Endothelial cell (in vitro differentiated cells): Measurements from ENCODE around the gene LRRN2. TPM values are rescaled to one million over a fixed set of nuclear protein-coding genes. Genes with fewer than 3 reads are reported as not detected.
A peak's percentile ranks its signal among the peaks of the same experiment; 100 is the strongest.

Source experiments
- DNase-seq: peaks from one replicate; pipeline ENCODE4 v3.0.0; 2021; ENCODE audit warnings: low spot score
- H3K27ac Mint-ChIP-seq: one replicate; pipeline ENCODE4 v1.8.0; 2021; ENCODE audit warnings: mixed read lengths, inconsistent platforms; ENCODE audit not compliant: unreplicated experiment
- H3K27me3 Mint-ChIP-seq: one replicate; pipeline ENCODE4 v1.8.0; 2021; ENCODE audit warnings: mild to moderate bottlenecking, moderate library complexity, mixed read lengths, inconsistent platforms; ENCODE audit not compliant: unreplicated experiment
- H3K36me3 Mint-ChIP-seq: one replicate; pipeline ENCODE4 v1.8.0; 2021; ENCODE audit warnings: mild to moderate bottlenecking, low read depth, mixed read lengths, inconsistent platforms; ENCODE audit not compliant: unreplicated experiment
- H3K4me1 Mint-ChIP-seq: one replicate; pipeline ENCODE4 v1.8.0; 2021; ENCODE audit warnings: mild to moderate bottlenecking, mixed read lengths, inconsistent platforms; ENCODE audit not compliant: unreplicated experiment
- H3K4me3 Mint-ChIP-seq: one replicate; pipeline ENCODE4 v1.8.0; 2021; ENCODE audit warnings: mild to moderate bottlenecking, mixed read lengths, inconsistent platforms; ENCODE audit not compliant: unreplicated experiment
- H3K9me3 Mint-ChIP-seq: one replicate; pipeline ENCODE4 v1.8.0; 2021; ENCODE audit warnings: mixed read lengths, inconsistent platforms; ENCODE audit not compliant: unreplicated experiment
- CTCF ChIP-seq: fragments of 200-600 bp; sonication (generic); IDR thresholded peaks from one replicate; pipeline ENCODE4 v1.5.0; 2021; ENCODE audit warnings: antibody characterized with exemption; ENCODE audit not compliant: unreplicated experiment
- total RNA-seq: library from RNA; stranded (reverse); fragmentation: NEBNext Ultra II Directional; extraction: Animal tissue kit (Norgen Biotek cat#: 25700); gene quantifications from one replicate; pipeline ENCODE4 v1.2.1, GENCODE V29; 2021; ENCODE audit not compliant: unreplicated experiment

Gene LRRN2
- total RNA-seq, 1 donor from 2014 or later, result 71.1 TPM

- no peaks in the 10 kb centered on the region for H3K36me3 Mint-ChIP-seq
- H3K4me1 Mint-ChIP-seq, result peaks cover 8% of the 10 kb centered on the region
- H3K4me3 Mint-ChIP-seq, result no peak overlapping the region
- H3K9me3 Mint-ChIP-seq, result no peaks in the 10 kb centered on the region
- peak; percentile 29 for TF ChIP-seq CTCF
- peaks cover 4% of the 10 kb centered on the region for H3K27me3 Mint-ChIP-seq
- H3K27ac Mint-ChIP-seq, result no peak overlapping the region
- peak; percentile 24 for DNase-seq
Observed at GRCh38 chr1:204600968-204601367, 84.6 kb downstream of the LRRN2 start.

GRCh38 chr1:204600203-204600602 is 85.3 kb downstream of the LRRN2 start:
- DNase-seq, result no peak
- Mint-ChIP-seq H3K4me1 (peaks cover 6% of the 10 kb centered on the region), H3K27me3 (peaks cover 2% of the 10 kb centered on the region), H3K9me3 (no peaks in the 10 kb centered on the region), H3K36me3 (no peaks in the 10 kb centered on the region), H3K4me3 (no peak overlapping the region), H3K27ac (no peak overlapping the region)
- TF ChIP-seq CTCF, result no peak

- Mint-ChIP-seq H3K4me1 (peaks cover 6% of the 10 kb centered on the region), H3K27ac (no peak overlapping the region), H3K9me3 (no peaks in the 10 kb centered on the region), H3K27me3 (peaks cover 2% of the 10 kb centered on the region), H3K36me3 (no peaks in the 10 kb centered on the region), H3K4me3 (no peak overlapping the region)
- no peak for TF ChIP-seq CTCF
- no peak for DNase-seq
Observed at GRCh38 chr1:204599596-204599995, 85.9 kb downstream of the LRRN2 start.

- Mint-ChIP-seq H3K27me3 (peaks cover 2% of the 10 kb centered on the region), H3K27ac (no peak overlapping the region), H3K4me3 (no peak overlapping the region), H3K36me3 (no peaks in the 10 kb centered on the region), H3K9me3 (no peaks in the 10 kb centered on the region), H3K4me1 (peaks cover 6% of the 10 kb centered on the region)
- no peak for TF ChIP-seq CTCF
- no peak for DNase-seq
Observed at GRCh38 chr1:204599098-204599497, 86.4 kb downstream of the LRRN2 start.

- peaks cover 1% of the 10 kb centered on the region for H3K27me3 Mint-ChIP-seq
- no peak for DNase-seq
- no peak overlapping the region for H3K4me3 Mint-ChIP-seq
- H3K4me1 Mint-ChIP-seq, result peaks cover 6% of the 10 kb centered on the region
- H3K27ac Mint-ChIP-seq, result no peak overlapping the region
- no peaks in the 10 kb centered on the region for H3K36me3 Mint-ChIP-seq
- no peak for TF ChIP-seq CTCF
- H3K9me3 Mint-ChIP-seq, result no peaks in the 10 kb centered on the region
Observed at GRCh38 chr1:204598319-204598969, 87.1 kb downstream of the LRRN2 start.
